Lung (tissue), 12 donors: ENCODE results near the gene RAET1L. TPM values are rescaled to one million over a fixed set of nuclear protein-coding genes. Genes with fewer than 3 reads are reported as not detected.

Source experiments
- ATAC-seq: fragments of 200-7000 bp; cut with Tn5 transposase; one replicate; pipeline ENCODE4 v1.9.1; 2020; ENCODE audit warnings: moderate number of reproducible peaks; ENCODE audit not compliant: insufficient read depth, low FRiP score
- DNase-seq, 3 donors: peaks; one replicate each; pipeline ENCODE4 v3.0.0-alpha.2; 2013 to 2017
- H3K27ac ChIP-seq, 2 donors: one replicate each; pipeline ENCODE4 v1.5.1; 2013; ENCODE audit warnings: mild to moderate bottlenecking in 2 of 2, moderate library complexity in 2 of 2, control low read depth in 1 of 2, inconsistent platforms in 1 of 2, low read depth in 1 of 2, low read length in 1 of 2
- H3K27me3 ChIP-seq, 3 donors: one replicate each; pipeline ENCODE4 v1.5.1; 2013; ENCODE audit warnings: low read length in 2 of 3; ENCODE audit not compliant: control insufficient read depth in 3 of 3, insufficient read depth in 3 of 3
- H3K36me3 ChIP-seq, 4 donors: one replicate each; pipeline ENCODE4 v1.5.1; 2013; ENCODE audit warnings: low read length in 4 of 4, mild to moderate bottlenecking in 1 of 4, moderate library complexity in 1 of 4; ENCODE audit not compliant: control insufficient read depth in 4 of 4, insufficient read depth in 4 of 4
- H3K4me1 ChIP-seq, 5 donors: one replicate each; pipeline ENCODE4 v1.5.1; 2013; ENCODE audit warnings: low read length in 5 of 5, mild to moderate bottlenecking in 2 of 5, moderate library complexity in 1 of 5; ENCODE audit not compliant: control insufficient read depth in 5 of 5, insufficient read depth in 5 of 5
- H3K4me3 ChIP-seq: one replicate; pipeline ENCODE4 v1.5.1; 2013; ENCODE audit warnings: mild to moderate bottlenecking, control low read depth, moderate library complexity
- H3K9ac ChIP-seq, 2 donors: one replicate each; pipeline ENCODE4 v1.5.1; 2013; ENCODE audit warnings: low read length in 2 of 2, control low read depth in 1 of 2; ENCODE audit not compliant: insufficient read depth in 1 of 2
- H3K9me3 ChIP-seq, 4 donors: one replicate each; pipeline ENCODE4 v1.5.1; 2013; ENCODE audit warnings: low read length in 3 of 4, mild to moderate bottlenecking in 1 of 4, moderate library complexity in 1 of 4; ENCODE audit not compliant: control insufficient read depth in 4 of 4, insufficient read depth in 3 of 4
- WGBS, 2 donors: extraction: QIAGEN DNeasy Blood & Tissue Kit; methylation state at CpG; one replicate each; pipeline ENCODE4 v1.1.7; 2013; 5-methylcytosine and 5-hydroxymethylcytosine counted together
- polyA plus RNA-seq, 2 donors: library from polyadenylated mRNA; stranded (reverse); fragments of 200-250 nt; gene quantifications; one replicate each; pipeline ENCODE4 v1.2.1, GENCODE V29; 2013
- total RNA-seq, 2 donors: library from RNA; depleted of rRNA in 1 of 2; stranded (reverse); fragments of >200 nt in 1 of 2; gene quantifications; one replicate each; pipeline ENCODE4 v1.2.1, GENCODE V29; 2014 to 2021
- TF ChIP-seq, protein P1 (sequence below): IDR thresholded peaks from 2 replicates; pipeline ENCODE4 v1.5.1; 2012; ENCODE audit warnings: mild to moderate bottlenecking; ENCODE audit errors: control extremely low read depth, extremely low read depth
- donor health status: control.
- donor health status: control.
- donor health status: Bipolar disorder and iron deficiency.
- donor health status: healthy.
- donor health status: DM: yes; HTN: yes; CAD: no.

RAET1L gene
- total and polyA plus RNA-seq, 4 donors, result 0.06 TPM; not detected in 3

DNA sequence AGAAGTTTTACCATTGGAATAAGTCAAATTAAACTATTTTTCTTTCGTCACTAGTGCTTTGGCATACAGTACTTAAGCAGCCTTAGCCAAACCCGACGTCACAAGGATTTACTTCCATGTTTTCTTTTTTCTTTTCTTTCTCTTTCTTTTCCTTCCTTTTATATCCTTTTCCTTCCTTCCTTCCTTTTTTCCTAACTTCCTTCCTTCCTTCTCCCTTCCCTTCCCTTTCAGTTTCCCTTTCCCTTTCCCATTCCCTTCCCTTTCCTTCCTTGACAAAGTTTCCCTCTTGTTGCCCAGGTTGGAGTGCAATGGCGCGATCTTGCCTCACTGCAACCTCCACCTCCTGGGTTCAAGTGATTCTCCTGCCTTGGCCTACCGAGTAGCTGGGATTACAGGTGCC is 33.7 kb upstream of the RAET1L start:
- Histone ChIP-seq H3K4me3 (no peak overlapping the region), H3K27ac (no peak overlapping the region), H3K4me1 (peaks cover 0 to 2% (median 0%) of the 10 kb centered on the region in 5 donors), H3K9me3 (peaks cover 0 to 3% (median 0%) of the 10 kb centered on the region in 4 donors), H3K9ac (no peak overlapping the region), H3K27me3 (peaks cover 0 to 8% (median 0%) of the 10 kb centered on the region in 3 donors), H3K36me3 (peaks cover 0 to 4% (median 0%) of the 10 kb centered on the region in 4 donors)
- ATAC-seq, result no peak
- TF ChIP-seq, protein P1, sequence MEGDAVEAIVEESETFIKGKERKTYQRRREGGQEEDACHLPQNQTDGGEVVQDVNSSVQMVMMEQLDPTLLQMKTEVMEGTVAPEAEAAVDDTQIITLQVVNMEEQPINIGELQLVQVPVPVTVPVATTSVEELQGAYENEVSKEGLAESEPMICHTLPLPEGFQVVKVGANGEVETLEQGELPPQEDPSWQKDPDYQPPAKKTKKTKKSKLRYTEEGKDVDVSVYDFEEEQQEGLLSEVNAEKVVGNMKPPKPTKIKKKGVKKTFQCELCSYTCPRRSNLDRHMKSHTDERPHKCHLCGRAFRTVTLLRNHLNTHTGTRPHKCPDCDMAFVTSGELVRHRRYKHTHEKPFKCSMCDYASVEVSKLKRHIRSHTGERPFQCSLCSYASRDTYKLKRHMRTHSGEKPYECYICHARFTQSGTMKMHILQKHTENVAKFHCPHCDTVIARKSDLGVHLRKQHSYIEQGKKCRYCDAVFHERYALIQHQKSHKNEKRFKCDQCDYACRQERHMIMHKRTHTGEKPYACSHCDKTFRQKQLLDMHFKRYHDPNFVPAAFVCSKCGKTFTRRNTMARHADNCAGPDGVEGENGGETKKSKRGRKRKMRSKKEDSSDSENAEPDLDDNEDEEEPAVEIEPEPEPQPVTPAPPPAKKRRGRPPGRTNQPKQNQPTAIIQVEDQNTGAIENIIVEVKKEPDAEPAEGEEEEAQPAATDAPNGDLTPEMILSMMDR, result no peak
- DNase-seq, result no peak
- 91 to 92% methylated on average over 6 of the region's 6 CpGs for WGBS, 2 donors

DNA sequence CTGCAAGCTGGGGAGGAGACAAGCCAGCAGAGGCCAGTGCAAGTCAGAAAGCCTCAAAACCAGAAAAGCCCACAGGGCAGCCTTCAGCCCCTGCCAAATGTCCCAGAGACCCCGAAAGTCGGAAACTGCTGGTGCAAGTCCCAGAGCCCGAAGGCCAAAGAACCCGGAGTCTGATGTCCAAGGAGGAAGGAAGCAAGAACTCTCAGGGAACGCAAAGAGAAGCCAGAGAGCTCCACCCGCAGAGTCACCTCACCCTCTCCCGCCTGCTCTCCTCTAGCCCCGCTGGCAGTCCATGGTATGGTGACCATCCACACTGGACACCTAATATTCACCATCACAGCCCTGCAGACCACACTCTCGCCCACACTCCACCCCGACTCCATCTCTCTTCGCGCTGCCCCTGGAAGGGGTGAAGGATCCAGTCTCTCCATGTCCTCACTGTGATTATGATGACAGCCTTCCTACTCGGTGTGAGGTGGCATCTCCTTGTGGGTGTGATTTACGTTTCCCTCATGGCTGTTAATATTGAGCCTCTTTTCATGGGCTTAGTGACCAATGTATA is 33.0 kb upstream of the RAET1L start:
- Histone ChIP-seq H3K9me3 (peaks cover 0 to 4% (median 0%) of the 10 kb centered on the region in 4 donors), H3K4me3 (no peak overlapping the region), H3K36me3 (peaks cover 0 to 4% (median 0%) of the 10 kb centered on the region in 4 donors), H3K4me1 (peaks cover 0 to 2% (median 0%) of the 10 kb centered on the region in 5 donors), H3K27me3 (peaks cover 0 to 8% (median 0%) of the 10 kb centered on the region in 3 donors), H3K9ac (no peak overlapping the region), H3K27ac (no peak overlapping the region)
- TF ChIP-seq, protein P1, result no peak
- no peak for ATAC-seq
- DNase-seq, result no peak
- WGBS, 2 donors, result 84 to 89% methylated on average over 13 to 14 of the region's 14 CpGs

DNA sequence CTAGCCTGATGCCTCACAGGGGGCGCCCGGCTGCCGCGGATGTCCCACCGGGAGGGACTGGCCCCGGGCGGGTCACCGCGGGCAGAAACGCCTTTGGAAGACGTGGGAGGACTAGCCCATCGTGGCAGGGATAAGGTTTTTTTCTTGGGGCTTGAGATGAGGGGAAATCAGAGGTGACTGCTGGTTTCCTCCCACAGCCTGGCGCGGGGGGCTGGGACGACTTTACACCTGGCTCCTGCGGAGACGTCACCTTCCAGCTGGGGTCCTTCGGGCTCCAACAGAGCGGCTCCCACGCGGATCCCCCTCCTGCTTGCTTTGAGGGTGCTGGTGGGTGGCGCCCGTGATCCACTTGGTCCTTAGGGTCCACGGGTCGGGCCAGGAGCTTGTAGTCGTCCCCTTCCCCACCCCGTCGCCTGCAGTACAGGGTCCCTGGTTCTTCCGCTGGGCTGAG is 32.2 kb upstream of the RAET1L start:
- H3K4me1 ChIP-seq, result peaks cover 0 to 2% (median 0%) of the 10 kb centered on the region in 5 donors
- no peak overlapping the region for H3K9ac ChIP-seq
- peaks cover 0 to 4% (median 0%) of the 10 kb centered on the region in 4 donors for H3K36me3 ChIP-seq
- TF ChIP-seq, protein P1, result no peak
- ATAC-seq, result no peak
- peaks cover 0 to 6% (median 0%) of the 10 kb centered on the region in 4 donors for H3K9me3 ChIP-seq
- H3K27me3 ChIP-seq, result peaks cover 0 to 8% (median 0%) of the 10 kb centered on the region in 3 donors
- WGBS, 2 donors, result 84 to 88% methylated on average over 26 to 29 of the region's 29 CpGs
- DNase-seq, result no peak
- no peak overlapping the region for H3K4me3 ChIP-seq
- no peak overlapping the region for H3K27ac ChIP-seq
